ENCODE data around the gene ODAPH.

Gene ODAPH

GRCh38 chr4:75544870-75545269, 11.0 kb upstream of the ODAPH start:
- DNase-seq (ENCODE audit: low read depth in 2 of 2), result no peak

- DNase-seq (ENCODE audit: low read depth in 2 of 2), result no peak
Observed at GRCh38 chr4:75545526-75545925, 10.3 kb upstream of the ODAPH start.

DNA sequence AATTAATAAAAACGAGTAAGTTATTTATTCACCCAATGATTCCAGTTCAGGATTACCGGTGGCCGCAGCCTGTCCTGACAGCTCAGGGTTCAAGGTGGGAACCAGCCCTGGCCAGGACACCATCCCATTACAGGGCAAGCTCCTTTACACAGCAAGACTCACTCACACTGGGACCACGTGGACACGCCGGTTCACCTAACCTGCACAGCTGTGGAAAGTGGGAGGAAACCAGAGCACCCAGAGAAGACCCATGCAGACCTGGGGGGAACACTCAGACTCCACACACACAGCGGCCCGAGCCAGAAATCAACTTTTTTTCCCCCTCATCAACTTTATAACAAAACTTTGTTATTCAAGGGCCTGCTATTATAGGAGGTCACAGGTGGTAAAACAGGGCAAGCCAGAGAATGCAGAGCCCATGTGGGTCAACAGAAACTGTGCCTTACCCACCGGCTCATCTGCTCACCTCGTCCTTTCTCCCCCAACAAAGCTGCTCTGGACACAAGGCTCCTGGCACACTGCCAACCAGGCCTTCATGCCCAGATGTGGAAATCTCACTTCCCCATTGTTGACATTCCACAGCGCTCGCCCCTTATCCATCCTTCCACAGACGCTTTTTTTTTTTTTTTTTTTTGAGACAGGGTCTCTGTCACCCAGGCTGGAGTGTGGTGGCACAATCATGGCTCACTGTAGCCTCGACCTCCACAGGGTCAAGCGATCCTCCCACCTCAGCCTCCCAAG, 8.0 kb upstream of the ODAPH start:
- no peak for DNase-seq (ENCODE audit: low read depth in 2 of 2)

GRCh38 chr4:75549019-75549418, 6.8 kb upstream of the ODAPH start:
- DNase-seq (ENCODE audit: low read depth in 2 of 2), result no peak

DNA sequence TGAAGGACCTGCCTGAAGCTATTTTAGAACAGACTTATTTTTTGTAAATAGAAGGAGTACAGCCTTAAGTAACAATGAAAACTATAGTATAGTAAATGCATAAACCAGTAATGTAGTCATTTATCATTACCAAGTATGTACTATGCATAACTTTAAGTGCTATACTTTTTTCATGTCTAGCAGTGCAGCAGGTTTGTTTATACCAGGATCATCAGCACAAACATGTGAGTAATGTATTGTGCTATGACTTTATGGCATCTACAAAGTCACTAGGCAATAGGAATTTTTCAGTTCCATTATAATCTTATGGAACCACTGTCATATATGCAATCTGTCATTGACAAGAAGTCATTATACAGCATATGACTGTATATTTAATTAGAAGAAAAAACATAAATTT, 3.4 kb upstream of the ODAPH start:
- DNase-seq (ENCODE audit: low read depth in 2 of 2), result no peak

DNA sequence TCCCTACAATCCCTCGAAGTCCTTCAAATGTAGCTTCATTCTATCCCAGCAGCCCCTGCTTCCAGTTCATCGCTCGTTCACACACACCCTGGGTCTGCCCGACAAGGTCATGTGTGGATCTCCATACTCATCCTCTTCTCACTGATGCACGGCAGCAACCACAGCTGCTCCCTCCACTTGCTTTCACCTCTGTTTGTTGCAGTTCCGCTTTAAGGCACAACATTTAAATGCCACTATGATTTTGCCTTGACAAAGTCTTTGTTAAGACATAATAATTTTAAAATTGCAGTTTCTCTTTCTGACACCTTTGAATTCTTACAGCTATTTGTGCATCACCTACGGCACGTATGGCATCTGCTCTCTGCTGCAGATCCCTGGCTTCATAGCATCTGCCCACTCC, 1.8 kb downstream of the ODAPH start:
- DNase-seq (ENCODE audit: low read depth in 2 of 2), result no peak

- DNase-seq (ENCODE audit: low read depth in 2 of 2), result no peak
Observed at GRCh38 chr4:75561789-75562188, 5.9 kb downstream of the ODAPH start.

- DNase-seq (ENCODE audit: low read depth in 2 of 2), result no peak
Observed at GRCh38 chr4:75564023-75564422, 8.2 kb downstream of the ODAPH start.

GRCh38 chr4:75565481-75565880, 9.6 kb downstream of the ODAPH start:
- DNase-seq (ENCODE audit: low read depth in 2 of 2), result no peak

DNA sequence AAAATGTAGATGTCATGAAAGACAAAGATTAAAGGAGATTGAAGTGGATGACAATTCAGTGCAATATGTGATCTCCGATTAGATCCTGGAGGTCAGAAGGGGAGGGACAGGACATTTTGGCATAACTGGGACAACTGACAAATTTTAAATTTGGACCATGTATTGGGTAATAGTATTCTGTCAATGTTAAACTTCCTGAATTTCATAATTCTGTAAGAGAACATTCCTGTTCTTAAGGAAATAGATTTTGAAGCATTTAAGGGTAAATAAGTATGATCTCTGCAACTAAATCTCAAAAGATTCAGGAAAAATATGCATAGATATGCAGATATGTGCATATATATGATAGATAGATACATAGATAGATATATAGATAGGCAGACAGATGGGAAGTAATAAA, 11.0 kb downstream of the ODAPH start:
- no peak for DNase-seq (ENCODE audit: low read depth in 2 of 2)

DNA sequence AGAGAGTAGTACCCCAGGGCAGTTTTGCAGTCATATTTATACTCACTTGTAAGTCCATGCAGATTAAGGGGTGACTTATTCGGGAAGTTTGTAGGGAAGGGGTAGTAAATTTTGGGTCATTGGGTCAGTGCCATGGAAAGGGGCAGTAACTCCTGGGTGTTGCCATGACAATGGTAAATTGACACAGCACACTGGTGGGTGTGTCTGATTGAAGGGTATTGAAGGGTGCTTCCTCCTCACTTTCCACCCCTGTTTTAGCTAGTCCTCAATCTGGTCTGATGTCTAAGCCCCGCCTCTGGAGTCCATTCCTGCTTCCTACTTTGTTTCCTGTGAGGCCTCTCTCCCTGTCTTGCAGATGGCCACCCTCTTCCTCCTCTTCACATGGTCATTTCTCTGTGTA, 11.9 kb downstream of the ODAPH start:
- no peak for DNase-seq (ENCODE audit: low read depth in 2 of 2)

GRCh38 chr4:75584067-75584466, 28.2 kb downstream of the ODAPH start:
- no peak for DNase-seq (ENCODE audit: low read depth in 2 of 2)

DNA sequence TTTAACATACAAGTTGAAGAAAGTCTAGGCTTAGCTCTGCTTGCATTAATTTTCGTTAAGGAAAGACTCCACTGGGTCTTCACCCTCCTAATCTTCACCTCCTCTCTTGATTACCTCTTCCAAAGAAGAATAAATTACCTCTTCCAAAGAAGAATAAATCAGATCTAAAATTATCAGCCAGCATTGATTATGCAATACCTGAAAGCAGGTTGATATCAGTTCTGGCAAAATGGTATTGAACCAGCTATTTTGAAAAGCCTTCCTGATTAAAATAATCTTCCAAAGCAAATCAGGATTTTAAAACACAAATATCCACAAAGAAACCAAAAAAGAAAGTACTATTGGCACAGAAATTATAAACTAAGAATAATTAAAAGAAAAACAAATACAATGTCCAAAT, 37.5 kb downstream of the ODAPH start:
- DNase-seq (ENCODE audit: low read depth in 2 of 2), result no peak

DNA sequence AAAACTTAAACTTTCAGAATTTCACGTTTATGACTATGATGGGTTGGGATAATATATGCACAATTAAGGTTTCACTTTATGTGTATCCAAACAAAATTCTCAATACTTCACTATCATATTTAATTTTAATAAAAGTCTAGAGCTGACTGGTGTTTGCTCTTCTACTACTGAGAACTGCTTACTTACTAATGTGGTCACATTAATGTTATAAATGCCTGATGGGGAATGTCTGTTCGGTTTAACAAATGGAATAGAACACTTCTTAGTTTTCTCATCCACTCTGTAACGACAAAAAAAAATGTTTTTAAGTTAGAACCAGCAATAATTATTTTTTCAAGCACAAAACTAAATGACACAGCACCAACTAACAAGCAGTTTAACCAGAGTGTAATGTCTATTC, 40.2 kb downstream of the ODAPH start:
- no peak for DNase-seq (ENCODE audit: low read depth in 2 of 2)

DNA sequence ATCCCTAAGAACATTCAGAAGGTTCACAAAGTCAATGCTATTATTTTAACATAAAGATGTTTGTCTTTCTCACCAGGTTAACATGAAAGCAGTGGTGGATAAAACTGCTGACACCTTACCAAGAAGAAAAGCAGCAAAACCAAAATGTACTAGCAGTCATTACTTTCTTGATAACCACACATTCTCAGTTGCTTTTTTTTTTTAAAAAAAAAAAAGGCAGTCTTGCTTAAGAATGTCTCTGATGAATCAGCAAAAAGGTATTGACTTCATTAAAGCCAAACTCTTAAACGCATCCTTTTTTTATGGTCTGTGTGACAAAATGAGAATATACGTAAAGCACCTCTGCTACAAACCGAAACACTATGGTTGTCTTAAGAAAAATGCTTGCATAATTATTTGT, 42.5 kb downstream of the ODAPH start:
- no peak for DNase-seq (ENCODE audit: low read depth in 2 of 2)

- DNase-seq (ENCODE audit: low read depth in 2 of 2), result no peak
Observed at GRCh38 chr4:75599647-75600046, 43.8 kb downstream of the ODAPH start.

DNA sequence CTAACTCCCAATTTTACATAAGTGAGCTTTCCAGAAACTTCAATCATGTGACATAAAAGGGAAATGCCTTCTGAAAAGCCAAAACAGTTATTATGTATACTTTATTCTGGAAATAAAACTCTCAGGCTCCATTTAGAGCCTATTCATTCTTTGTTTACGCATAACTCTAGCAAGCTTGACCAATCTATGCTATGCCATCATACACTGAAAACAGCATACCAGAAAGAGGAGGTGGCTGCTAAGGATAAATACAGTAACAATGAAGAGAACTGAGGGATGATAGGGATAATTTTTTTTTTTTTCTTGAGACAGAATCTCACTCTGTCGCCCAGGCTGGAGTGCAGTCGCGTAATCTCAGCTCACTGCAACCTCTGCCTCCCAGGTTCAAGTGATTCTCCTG, 50.1 kb downstream of the ODAPH start:
- DNase-seq (ENCODE audit: low read depth in 2 of 2), result no peak

GRCh38 chr4:75612306-75612705, 56.4 kb downstream of the ODAPH start:
- no peak for DNase-seq (ENCODE audit: low read depth in 2 of 2)

All from stimulated activated CD8-positive, alpha-beta memory T cell treated with anti-CD3 and anti-CD28 coated beads, Interleukin-7, amount 100 ng/mL, for 1 hour (primary cell).